ENCODE data around the gene BMP6. TPM values are rescaled to one million over a fixed set of nuclear protein-coding genes. Genes with fewer than 3 reads are reported as not detected.

BMP6 gene
- total RNA-seq, 2 donors from 2014 or later, result 10.4 to 19.1 TPM

- Histone ChIP-seq H3K27me3 (no peaks in the 10 kb centered on the region), H3K4me1 (no peaks in the 10 kb centered on the region), H3K4me3 (no peak overlapping the region), H3K36me3 (no peaks in the 10 kb centered on the region), H3K27ac (no peak overlapping the region), H3K9me3 (no peaks in the 10 kb centered on the region)
- DNase-seq (ENCODE audit: low spot score), result no peak
- no peak for TF ChIP-seq CTCF (IDR thresholded peaks at IDR 0.05)
Observed at GRCh38 chr6:7737106-7737505, 11.2 kb downstream of the BMP6 start.

GRCh38 chr6:7737867-7738266 lies 12.0 kb downstream of the BMP6 start:
- no peaks in the 10 kb centered on the region for H3K27me3 ChIP-seq
- no peaks in the 10 kb centered on the region for H3K4me1 ChIP-seq
- no peak overlapping the region for H3K27ac ChIP-seq
- H3K4me3 ChIP-seq, result no peak overlapping the region
- no peak for DNase-seq (ENCODE audit: low spot score)
- H3K36me3 ChIP-seq, result no peaks in the 10 kb centered on the region
- no peaks in the 10 kb centered on the region for H3K9me3 ChIP-seq
- TF ChIP-seq CTCF (IDR thresholded peaks at IDR 0.05), result no peak

- H3K27ac ChIP-seq, result no peak overlapping the region
- TF ChIP-seq CTCF (IDR thresholded peaks at IDR 0.05), result no peak
- no peaks in the 10 kb centered on the region for H3K9me3 ChIP-seq
- DNase-seq (ENCODE audit: low spot score), result no peak
- no peaks in the 10 kb centered on the region for H3K36me3 ChIP-seq
- no peak overlapping the region for H3K4me3 ChIP-seq
- H3K27me3 ChIP-seq, result no peaks in the 10 kb centered on the region
- H3K4me1 ChIP-seq, result no peaks in the 10 kb centered on the region
Observed at GRCh38 chr6:7742223-7742785, 16.4 kb downstream of the BMP6 start.

- H3K27me3 ChIP-seq, result no peaks in the 10 kb centered on the region
- no peaks in the 10 kb centered on the region for H3K9me3 ChIP-seq
- no peaks in the 10 kb centered on the region for H3K36me3 ChIP-seq
- H3K4me3 ChIP-seq, result no peak overlapping the region
- DNase-seq (ENCODE audit: low spot score), result no peak
- no peak overlapping the region for H3K27ac ChIP-seq
- H3K4me1 ChIP-seq, result no peaks in the 10 kb centered on the region
- no peak for TF ChIP-seq CTCF (IDR thresholded peaks at IDR 0.05)
Observed at GRCh38 chr6:7745942-7746341, 20.0 kb downstream of the BMP6 start.

GRCh38 chr6:7747016-7747415 lies 21.1 kb downstream of the BMP6 start:
- Histone ChIP-seq H3K4me1 (no peaks in the 10 kb centered on the region), H3K4me3 (no peak overlapping the region), H3K27ac (no peak overlapping the region), H3K9me3 (no peaks in the 10 kb centered on the region), H3K36me3 (no peaks in the 10 kb centered on the region), H3K27me3 (no peaks in the 10 kb centered on the region)
- no peak for TF ChIP-seq CTCF (IDR thresholded peaks at IDR 0.05)
- DNase-seq (ENCODE audit: low spot score), result no peak

GRCh38 chr6:7747433-7747832 lies 21.5 kb downstream of the BMP6 start:
- no peak overlapping the region for H3K4me3 ChIP-seq
- no peaks in the 10 kb centered on the region for H3K36me3 ChIP-seq
- DNase-seq (ENCODE audit: low spot score), result no peak
- no peak for TF ChIP-seq CTCF (IDR thresholded peaks at IDR 0.05)
- H3K9me3 ChIP-seq, result no peaks in the 10 kb centered on the region
- H3K4me1 ChIP-seq, result no peaks in the 10 kb centered on the region
- H3K27ac ChIP-seq, result no peak overlapping the region
- H3K27me3 ChIP-seq, result no peaks in the 10 kb centered on the region
